Left cardiac atrium (tissue), 4 donors: ENCODE measurements around the gene HIP1. TPM values are rescaled to one million over a fixed set of nuclear protein-coding genes. Genes with fewer than 3 reads are reported as not detected.
"Not testable (repeated sequence)": the region's sequence is repeated elsewhere in the genome, so short reads cannot be mapped to it uniquely, and the experiment has no call there.

Experiments
- ATAC-seq, 2 donors: fragments of 200-7000 bp; cut with Tn5 transposase; one replicate each; pipeline ENCODE4 v1.9.1; 2020; ENCODE audit warnings: mild to moderate bottlenecking in 2 of 2, moderate library complexity in 2 of 2
- DNase-seq: peaks from one replicate; pipeline ENCODE4 v3.0.0-alpha.2; 2020
- intact Hi-C, 2 donors: fragments of 100-400 bp; cut with DNase I; formaldehyde crosslinking; loops; one replicate each; pipeline versions ENCODE4 v1.14.1 to v1.15.1; 2022 to 2023
- total RNA-seq, 2 donors: library from RNA; stranded (reverse); fragmentation: NEBNext Ultra II Directional; extraction: Animal tissue kit (Norgen Biotek cat#: 25700); gene quantifications; one replicate each; pipeline ENCODE4 v1.2.1, GENCODE V29; 2021
- donor health status: DM: no; HTN: yes; CAD: no.
- donor health status: DM: no; HTN: yes; CAD: no; lungs with severe emphysema.
- donor health status: DM: yes; HTN: yes; CAD: no.
- donor health status: Dilated cardiomyopathy.

The HIP1 gene
- total RNA-seq, 2 donors from 2014 or later: 15.1 to 15.5 TPM

- intact Hi-C loops: no loop called here
- DNase-seq: no peak
- ATAC-seq: no peak
These were observed 17.3 kb downstream of the HIP1 start for GRCh38 chr7:75721426-75721825.

- intact Hi-C loops: loop anchor here in 1 of 2 donors (10.0 kb wide), 1 partner anchor 65 kb away; no protein-coding TSS in a partner anchor
- no peak for DNase-seq
- no peak for ATAC-seq
These were observed 19.1 kb downstream of the HIP1 start for GRCh38 chr7:75719626-75720025.

GRCh38 chr7:75718390-75719031 lies 20.2 kb downstream of the HIP1 start:
- ATAC-seq (no peak), DNase-seq (no peak)
- intact Hi-C loops: loop anchor here in 1 of 2 donors (10.0 kb wide), 1 partner anchor 64 kb away; no protein-coding TSS in a partner anchor

GRCh38 chr7:75717746-75718145 lies 21.0 kb downstream of the HIP1 start:
- DNase-seq, ATAC-seq: not testable (repeated sequence)
- intact Hi-C loops: loop anchor here in 1 of 2 donors (10.0 kb wide), 1 partner anchor 63 kb away; no protein-coding TSS in a partner anchor

- ATAC-seq (no peak), DNase-seq (no peak)
- intact Hi-C loops: loop anchor here in 1 of 2 donors (10.0 kb wide), 1 partner anchor 62 kb away; no protein-coding TSS in a partner anchor
These were observed 21.6 kb downstream of the HIP1 start for GRCh38 chr7:75716992-75717626.

GRCh38 chr7:75715864-75716263 lies 22.9 kb downstream of the HIP1 start:
- intact Hi-C loops: loop anchor here in 1 of 2 donors (10.0 kb wide), 1 partner anchor 61 kb away; no protein-coding TSS in a partner anchor
- no peak for DNase-seq
- ATAC-seq: no peak

GRCh38 chr7:75712517-75713361 lies 26.0 kb downstream of the HIP1 start:
- intact Hi-C loops: loop anchor here in 1 of 2 donors (10.0 kb wide), 1 partner anchor 58 kb away; no protein-coding TSS in a partner anchor
- DNase-seq (no peak), ATAC-seq (no peak)

GRCh38 chr7:75711656-75712514 lies 26.9 kb downstream of the HIP1 start:
- ATAC-seq (peak; percentile 77 to 83), DNase-seq (no peak)
- intact Hi-C loops: loop anchor here in 1 of 2 donors (10.0 kb wide), 1 partner anchor 57 kb away; no protein-coding TSS in a partner anchor

GRCh38 chr7:75711076-75711475 lies 27.7 kb downstream of the HIP1 start:
- intact Hi-C loops: loop anchor here in 1 of 2 donors (10.0 kb wide), 1 partner anchor 56 kb away; no protein-coding TSS in a partner anchor
- no peak for DNase-seq
- peak; percentile 6 to 24 for ATAC-seq

- intact Hi-C loops: no loop called here
- DNase-seq (no peak), ATAC-seq (no peak)
These were observed 33.8 kb downstream of the HIP1 start for GRCh38 chr7:75704928-75705327.

- intact Hi-C loops: no loop called here
- DNase-seq (no peak), ATAC-seq (no peak)
These were observed 36.2 kb downstream of the HIP1 start for GRCh38 chr7:75702515-75702914.

- no peak for DNase-seq
- intact Hi-C loops: no loop called here
These were observed 38.7 kb downstream of the HIP1 start for GRCh38 chr7:75699993-75700392.

GRCh38 chr7:75698358-75698757 lies 40.4 kb downstream of the HIP1 start:
- no peak for ATAC-seq
- no peak for DNase-seq
- intact Hi-C loops: no loop called here

More at GRCh38 chr7:75699993-75700392, 38.7 kb downstream of the HIP1 start:
- no peak for ATAC-seq

GRCh38 chr7:75696263-75697037 lies 42.3 kb downstream of the HIP1 start:
- intact Hi-C loops: no loop called here
- no peak for DNase-seq
- ATAC-seq: no peak

GRCh38 chr7:75694638-75695399 lies 43.9 kb downstream of the HIP1 start:
- intact Hi-C loops: no loop called here
- ATAC-seq (no peak), DNase-seq (no peak)

- ATAC-seq, intact Hi-C loops, DNase-seq: not testable (repeated sequence)
These were observed 45.1 kb downstream of the HIP1 start for GRCh38 chr7:75693668-75694067.
